ENCODE measurements around the gene NXPH3.
"Not testable (repeated sequence)": the region's sequence is repeated elsewhere in the genome, so short reads cannot be mapped to it uniquely, and the experiment has no call there.

The NXPH3 gene

DNA sequence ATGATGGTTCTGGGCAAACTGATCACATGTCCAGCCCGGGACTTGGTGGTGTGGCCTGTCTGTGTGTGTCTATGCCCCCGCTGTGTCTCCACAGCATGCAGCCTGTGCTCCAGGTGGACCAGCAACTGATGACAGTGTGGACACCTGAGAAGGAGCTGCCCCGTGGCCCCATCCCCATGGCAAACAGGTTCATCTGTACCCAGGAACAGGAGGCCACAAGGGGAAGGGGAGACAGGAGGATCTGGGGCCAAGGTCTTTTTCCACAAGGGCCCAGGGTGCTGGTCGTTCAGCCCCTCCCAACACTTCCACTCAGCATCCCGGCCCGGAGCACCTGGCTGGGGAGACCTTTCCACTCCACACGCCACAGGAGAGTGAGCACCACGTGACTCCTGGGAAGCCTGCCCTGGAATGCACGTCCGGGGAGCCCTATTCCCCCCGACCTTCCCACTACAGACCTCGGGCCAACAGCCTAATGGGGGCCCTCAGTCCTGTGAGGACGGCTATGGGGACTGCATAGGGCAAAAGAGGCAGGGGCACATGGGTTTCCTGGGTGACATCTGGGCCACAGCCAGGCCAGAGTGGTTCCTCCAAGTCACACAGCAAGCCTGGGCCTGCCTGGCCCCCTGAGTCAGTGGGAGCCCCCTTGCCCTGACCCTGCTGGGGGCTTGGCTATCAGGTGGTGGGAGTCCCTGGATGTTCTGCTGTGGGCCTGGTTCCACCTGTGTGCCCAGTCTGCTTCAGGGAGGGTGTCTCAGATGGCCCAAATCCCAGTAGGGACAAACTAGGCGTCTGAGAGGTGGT lies 20.8 kb upstream of the NXPH3 start:
- DNase-seq: no peak

DNA sequence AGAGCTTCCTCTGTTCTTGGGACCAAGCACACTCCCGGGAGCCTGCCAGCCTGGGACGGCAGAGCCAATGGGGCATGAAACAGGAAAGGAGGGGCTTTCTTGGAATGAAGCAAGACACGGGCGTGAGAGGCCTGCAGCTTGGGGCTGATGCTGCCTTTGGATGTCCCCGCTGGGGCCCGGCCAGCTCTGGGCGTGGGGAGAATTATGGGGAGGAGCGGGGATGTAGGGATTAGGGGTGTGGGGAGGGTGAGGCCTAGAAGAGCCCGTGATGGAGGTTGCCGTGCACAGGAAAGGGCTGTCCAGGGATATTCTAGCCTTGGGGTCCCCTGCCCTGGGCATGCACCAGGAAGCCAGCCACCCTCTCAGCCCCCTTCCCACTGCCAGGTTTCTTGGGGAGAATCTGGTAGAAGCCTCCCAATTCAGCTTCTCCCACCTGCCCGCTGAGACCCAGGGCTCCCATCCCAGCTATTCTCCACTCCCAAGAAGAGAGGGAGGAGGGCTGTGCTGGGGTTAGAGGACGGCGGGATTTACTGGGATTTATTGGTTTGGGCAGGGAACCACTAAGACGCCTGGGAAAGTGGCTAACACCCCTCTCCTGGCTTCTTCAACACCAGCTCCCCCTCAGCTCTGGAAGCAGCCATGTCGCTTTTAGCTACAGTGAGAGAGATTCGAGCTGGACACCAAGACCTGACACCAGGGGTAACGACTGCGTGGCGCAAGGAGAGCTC lies 20.0 kb upstream of the NXPH3 start:
- no peak for DNase-seq

DNA sequence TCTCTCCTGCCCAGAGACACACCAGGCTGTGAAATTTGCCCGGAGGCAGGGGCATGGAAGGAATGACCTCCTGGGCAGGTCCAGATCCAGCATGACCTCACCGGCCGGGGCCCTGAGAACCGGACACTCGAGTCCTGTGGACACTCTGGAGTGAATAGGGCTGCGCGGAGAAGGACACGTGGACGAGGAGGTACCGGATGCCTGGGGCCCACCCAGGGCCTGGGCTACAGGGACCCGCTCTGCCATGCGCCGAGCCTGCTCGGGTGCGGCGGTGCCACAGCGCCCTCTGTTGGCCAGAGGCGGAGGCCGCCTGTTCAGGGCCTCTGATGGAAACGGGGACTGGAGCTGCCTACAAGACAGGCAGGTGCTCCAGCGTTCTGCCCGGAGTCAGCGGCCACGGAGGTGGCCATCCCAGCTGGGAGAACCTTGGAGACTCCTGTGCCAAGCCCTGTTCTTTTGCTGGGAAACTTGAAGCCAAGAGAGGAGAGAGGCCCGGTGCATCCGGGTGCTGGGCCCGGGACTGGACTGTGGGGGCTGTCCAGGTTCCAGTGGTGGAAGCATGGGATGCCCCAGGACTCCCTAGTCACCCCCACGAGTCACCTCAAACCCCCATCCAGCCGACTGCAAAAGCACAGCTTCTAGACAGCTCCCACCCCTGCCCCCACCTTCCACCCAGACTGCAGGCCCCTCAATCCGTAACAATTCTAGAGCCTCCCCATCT lies 19.3 kb upstream of the NXPH3 start:
- DNase-seq: peak; percentile 87

DNA sequence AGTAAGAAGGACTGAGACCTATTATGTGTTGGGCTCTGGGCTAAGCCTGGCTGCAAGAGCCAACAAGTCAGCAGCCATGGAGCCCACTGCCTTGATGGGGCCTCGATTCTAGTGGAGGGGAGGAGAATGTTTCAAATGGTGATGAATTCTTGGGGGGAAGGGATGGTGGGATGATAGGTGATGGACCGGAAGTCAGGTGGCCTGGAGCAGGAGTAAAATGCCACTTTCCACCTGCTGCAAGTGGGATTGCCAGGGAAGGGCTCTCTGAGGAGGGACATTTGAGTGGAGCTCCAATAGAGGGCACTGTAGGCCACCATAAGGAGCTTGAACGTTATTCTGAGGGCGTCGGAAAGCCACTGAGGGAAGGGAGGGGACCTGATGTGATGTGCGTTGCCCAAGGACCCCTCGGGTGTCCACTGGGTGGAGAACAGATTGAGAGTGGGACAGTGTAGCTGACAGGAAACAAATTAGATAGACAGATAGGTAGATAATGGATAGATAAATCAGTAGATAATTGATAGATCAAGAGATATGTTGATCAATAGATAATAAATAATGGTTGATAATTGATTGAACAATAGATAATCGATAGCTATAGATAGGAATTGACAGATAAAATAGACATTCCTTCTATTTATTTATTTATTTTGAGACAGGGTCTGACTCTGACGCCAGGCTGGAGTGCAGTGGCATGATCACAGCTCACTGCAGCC lies 18.2 kb upstream of the NXPH3 start:
- no peak for DNase-seq

DNA sequence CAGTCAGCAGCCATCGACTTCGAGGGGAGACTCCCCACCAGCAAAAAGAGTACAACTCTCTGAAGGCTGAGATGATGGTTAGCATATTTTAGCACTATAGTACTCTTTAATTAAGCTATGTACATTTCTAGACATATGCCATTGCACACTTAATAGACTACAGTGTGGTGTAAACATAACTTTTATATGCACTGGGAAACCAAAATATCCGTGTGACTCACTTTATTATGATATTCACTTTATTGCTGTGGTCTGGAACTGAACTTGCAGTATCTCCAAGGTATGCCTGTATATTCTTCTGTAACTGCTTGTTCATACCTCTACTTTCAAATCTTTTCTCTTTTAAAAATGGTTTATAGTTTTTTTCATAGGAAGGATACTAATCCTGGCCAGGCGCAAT lies 11.0 kb upstream of the NXPH3 start:
- DNase-seq: no peak

DNA sequence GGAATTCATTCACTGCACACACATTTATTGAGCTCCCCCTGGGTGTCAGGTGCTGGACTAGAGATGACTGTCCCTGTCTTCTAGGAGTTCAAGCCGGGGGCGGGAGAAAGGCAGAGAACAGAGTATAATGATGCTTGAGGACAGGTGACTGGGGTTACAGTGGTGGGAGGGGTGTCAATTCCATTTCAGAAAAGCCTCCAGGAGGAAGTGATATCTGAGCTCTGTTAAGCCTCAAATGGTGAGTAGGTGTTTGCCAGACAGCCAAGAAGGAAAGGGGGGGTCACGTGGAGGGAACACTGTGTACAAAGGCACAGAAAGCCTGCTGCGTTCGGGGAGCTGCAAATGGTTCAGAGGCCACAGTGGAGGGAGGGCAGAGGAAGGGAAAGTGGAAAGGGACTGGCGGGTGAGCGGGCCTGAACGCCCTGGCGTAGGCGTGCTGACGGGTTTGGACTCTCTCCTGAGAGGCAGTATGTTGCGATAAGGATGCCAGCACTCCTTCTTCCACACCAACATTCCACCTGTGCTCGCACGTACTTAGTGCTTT lies 9.7 kb upstream of the NXPH3 start:
- peak; percentile 4 for DNase-seq

DNA sequence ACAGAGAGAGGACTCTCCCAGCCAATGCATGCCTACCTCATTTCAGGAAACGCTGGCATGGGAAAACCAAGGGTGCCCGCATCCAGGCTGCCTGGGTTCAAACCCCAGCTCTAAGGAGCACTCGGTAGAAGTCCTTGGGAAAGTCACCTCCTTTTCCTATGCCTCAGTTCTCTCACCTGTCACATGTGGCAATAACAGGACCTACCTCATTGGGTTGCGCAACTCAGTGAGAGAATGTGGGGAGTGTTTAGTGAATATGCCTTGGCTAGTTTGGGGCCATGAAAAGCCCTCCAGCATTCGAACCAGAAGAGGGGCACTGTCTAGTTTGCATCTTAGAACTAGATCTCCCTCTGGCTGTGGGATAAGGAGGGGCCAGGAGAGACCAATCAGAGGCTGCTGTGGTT lies 9.0 kb upstream of the NXPH3 start:
- no peak for DNase-seq

DNA sequence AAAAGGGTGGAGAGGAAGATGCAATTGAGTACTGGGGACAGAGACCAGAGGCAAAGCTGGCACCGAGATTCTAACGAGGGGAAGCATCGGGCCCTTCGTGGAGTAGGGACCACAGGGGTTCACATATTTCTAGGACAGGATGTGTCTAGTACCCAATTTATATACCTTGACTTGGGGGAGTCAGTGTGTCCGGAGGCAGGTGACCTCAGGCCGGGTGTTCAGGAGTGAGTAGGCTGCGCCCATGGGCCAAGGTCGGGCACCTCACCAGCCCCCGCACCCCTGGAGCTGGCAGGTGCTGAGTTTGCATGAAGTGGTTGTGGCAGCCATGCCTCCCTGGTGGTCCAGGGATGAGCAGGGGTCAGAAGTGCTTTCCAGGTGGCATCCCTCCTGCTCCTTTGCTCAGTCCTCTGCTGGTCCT lies 8.6 kb upstream of the NXPH3 start:
- no peak for DNase-seq

DNA sequence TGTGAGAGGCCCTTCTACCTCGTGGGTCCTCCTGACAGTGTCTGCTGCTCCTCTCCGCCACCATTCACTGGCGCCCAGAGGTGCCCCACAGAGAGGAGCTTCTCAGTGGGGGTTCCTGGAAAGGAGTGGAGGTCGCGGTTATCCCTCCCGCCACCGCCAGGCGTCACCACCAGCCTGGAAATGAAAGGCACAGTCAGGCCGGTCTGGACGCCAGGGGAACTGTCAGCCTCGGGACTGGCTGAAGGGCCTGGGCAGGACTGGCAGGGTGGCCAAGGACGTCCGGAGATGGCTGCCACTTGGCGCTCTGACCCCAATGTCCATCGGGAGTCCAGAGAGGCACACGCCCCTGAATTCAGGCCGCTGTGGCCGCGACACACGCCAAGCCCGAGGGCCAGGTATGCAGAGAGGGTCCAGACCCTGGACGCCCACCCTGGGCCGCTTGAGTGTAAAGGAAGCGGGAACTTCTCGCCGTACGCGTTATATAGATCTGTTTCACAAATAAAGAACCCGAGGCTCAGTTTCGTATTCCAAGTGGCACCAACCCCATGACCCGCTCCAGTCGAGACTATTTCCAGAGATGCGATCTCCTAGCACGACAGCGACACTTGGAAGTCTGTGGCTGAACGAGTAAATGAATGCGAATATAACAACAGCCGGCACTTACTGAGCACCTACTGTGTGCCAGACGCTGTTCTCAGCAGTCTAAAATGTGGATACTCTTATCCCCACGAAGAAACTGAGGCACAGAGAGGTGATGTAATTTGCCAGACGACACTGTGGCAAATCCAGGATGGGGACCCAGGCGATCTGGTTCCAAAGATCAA lies 7.6 kb upstream of the NXPH3 start:
- DNase-seq: peak; percentile 86

DNA sequence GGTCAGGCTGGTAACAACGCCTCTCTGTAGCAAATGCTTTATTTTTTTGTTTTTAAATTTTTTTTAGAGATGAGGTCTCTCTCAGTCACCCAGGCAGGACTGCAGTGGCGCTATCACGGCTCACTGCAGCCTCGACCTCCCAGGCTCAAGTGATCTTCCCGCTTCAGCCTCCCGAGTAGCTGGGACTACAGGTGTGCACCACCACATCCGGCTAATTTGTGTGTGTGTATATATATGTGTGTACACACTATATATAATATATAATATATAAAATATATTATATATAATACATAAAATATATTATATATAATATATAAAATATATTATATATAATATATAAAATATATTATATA lies 7.0 kb upstream of the NXPH3 start:
- DNase-seq: not testable (repeated sequence)

DNA sequence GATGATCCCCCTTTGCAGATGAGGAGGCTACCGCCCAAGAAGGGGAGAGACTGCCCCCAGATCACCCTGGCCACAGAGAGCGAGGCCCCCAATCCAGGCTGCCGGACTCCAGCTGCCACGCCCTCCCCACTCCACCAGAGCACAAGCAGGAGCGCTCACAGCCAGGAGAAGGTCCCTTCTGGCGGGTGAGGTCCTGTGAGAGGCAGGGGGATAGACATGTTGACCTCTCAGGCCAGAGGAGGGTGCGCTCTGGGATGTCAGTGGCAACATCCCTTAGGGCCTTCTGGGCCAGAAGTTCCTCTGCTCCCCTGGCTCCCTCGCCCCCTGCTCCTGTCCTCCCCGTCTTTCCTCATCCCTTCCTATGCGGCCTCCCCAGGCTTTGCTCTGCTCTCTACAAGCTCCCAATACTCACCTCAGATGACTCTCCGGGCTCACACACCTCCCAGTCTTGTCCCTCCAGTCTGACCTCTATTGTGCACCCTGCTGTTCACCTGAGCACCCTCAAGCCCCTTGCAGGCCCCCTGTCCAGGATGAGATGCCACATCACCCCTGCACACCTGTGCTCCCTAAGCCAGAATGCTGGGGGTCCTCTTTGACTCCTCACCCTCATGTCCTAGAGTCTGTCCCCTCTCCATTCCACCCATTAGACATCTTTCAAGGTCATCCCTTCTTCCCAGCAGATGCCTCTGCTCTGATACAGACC lies 5.0 kb upstream of the NXPH3 start:
- DNase-seq: no peak

DNA sequence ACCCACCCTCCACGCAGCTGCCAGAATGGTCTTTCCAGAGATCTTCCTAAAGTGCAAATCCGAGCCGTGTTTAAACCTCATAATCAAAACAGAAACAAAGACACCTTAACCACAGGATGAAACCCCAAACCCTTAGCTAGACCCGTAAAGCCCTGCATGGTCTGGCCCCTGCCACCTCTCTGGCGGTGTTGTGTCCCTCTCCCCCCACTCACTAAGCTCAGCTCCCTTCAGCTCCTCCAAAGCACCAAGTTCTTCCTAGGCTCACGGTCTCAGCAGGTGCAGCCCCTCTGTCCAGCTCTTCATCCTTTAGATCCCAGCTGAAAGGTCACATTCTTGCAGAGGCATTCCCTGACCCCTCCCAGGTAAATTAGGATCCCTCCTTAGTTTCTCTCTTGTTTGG lies 4.4 kb upstream of the NXPH3 start:
- no peak for DNase-seq

DNA sequence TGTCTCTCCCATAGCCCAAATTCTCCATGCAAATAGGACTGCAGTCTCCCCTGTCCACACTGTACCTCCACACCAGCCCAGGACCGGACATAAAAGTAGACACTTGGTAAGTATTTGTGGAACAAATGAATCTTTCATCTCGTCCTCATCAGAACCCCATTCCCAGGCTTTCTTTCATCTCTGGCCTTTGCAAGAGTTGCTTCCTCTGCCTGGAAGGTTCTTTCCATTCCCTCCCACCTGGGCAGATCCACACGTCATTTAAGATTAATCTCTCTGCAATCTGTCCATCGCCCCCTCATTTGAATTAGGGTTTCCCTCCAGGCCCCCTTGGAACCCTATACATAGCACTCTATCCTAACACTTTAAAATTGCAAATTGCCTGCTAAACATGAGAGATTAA lies 3.9 kb upstream of the NXPH3 start:
- DNase-seq: no peak

DNA sequence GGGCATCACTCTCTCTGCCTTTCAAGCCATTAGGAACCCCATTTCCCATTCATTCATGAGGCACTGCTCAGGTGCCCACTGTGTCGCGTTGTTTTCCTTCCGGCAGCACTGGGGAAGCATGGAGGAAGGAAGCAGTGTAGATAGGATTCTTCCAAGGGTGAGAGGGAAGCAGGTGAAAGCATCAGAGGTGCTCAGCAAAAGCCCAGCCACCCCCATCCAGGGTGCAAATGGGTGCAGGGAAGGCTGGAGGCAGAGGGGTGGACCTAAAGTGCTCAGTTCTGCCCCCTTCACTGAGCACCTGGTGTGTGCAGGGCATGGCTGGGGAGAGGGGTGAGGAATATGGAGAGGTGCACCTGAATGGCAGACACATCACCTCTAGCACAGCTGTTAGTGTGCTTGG lies 3.4 kb upstream of the NXPH3 start:
- DNase-seq: no peak

DNA sequence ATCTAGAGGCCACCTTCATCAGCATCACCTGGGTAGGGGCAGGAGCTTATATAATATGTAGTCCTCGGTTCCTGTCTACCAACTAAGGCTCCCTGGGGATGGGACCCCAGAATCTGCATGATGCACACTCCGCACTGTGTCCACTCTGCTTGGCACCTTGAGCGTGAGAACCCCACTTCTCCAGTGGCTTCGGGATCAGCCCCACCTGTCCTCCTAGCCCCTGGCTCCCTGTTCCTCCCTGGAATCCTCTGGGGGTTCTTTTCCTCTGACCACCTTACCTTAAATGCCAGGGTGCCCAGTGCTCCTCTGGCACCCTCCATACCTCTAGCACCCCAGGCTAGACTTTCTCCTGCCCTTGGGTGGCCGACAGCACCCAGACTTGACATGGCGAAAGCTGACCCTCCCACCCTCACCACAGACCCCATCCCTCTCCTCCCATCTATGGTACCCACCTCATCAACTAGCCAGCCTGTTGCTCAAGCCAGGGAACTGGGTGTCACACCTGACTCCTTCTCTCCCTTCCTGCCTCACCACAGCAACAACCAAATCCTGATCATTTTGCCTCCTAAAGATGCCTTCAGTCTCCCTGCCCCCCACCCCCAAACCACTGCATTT lies 2.8 kb upstream of the NXPH3 start:
- no peak for DNase-seq

DNA sequence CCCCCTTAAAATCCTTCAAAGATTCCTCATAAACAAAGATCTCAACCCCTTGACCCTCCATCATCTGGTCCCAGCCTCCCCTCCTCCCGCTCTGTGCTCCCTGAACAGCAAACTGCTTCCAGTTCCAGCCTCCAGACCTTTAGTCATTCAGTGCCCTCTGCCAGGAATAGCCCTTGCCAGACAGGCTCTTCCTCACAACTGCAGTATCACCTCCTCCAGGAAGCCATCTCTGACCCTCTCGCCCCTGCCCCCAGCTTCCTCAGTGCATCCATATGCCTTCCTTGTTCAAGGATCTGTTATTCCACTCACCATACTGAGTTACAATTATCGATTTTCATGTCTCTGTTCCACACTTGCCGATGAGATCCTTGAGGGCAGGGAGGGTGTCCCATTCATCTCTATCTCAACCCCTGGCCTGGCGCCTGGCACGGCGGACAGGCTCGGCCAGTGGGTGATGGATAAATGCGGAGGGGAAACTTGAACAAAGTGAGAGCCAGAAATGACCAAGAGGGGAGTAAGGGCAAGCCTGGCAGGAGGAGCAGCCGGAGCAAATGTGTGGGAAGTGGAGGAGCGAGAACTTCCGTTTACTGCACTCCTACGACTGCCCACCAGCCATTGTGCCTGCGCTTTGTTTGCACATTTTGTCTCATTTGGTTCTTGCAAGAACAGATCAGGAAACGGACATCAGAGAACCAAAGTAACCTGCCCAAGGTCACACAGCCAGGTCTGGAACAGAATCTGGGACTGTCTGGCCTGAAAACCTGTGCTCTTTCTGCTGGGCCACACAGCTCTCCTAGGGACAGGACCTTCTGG lies 2.0 kb upstream of the NXPH3 start:
- no peak for DNase-seq

DNA sequence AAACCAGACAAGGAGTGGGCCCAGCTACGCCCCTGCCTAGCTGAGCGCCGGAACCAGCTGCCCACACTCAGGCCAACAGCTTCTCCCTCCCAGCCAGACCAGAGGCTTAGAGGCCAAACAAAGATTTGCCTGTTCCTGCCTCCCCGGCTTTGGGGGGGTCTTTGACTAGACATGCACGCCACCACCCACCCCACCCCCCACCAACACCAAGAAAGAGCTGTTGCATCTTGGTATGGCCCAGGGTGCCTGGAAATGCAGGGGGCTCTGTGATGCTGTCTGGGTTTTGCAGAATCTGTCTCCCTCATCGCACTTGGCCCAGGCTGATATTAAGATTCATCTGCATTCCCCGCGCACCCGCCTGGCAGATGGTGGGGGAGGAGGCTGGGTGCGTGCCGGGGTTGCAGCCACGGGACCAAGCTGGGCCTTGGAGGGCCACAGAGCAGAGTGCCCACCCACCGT lies 1.3 kb upstream of the NXPH3 start:
- no peak for DNase-seq

DNA sequence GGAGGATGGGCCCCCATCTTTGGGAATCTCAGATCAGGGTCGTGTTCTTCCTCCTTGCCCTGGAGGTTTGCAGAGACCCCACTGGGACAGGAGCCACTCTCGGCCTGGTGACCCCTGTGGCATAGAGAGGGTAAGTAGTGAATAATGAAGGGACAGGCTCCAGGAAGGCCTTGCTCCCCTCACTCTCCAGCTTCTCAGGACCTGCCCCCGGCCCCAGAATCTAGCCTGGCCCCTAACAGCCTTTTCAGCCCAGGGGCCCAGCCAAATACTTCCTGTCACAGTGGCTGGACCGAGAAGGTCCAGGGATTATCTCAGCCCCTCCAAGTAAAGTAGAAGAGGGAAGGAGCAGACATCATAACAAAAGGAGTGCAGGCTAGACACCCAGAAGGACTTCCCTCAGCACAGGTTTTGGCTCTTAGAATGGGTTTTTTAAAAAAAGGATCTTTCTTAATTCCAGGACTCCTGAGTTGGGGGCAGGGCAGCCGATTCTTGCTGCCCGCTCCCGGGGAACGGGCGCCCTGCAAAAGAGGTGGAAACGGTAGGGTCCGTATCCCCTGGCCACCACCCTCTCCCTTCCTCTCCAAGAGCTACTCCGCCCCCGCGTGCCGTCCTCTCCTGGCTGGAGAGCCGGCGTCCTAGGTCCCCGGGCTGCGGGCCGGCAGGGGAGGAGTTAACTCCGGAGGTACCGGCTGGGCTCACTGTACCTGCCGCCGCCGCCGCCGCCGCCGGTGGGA lies 559 bp upstream of the NXPH3 start:
- no peak for DNase-seq
